Measurements from ENCODE around the gene RNASEL.
"Not testable (repeated sequence)": the region's sequence is repeated elsewhere in the genome, so short reads cannot be mapped to it uniquely, and the experiment has no call there.

RNASEL gene

GRCh38 chr1:182588500-182589396, at the start of gene RNASEL:
TSS of gene RNASEL (minus strand) at chr1:182589256. CDS start at chr1:182586806, 2,450 bp downstream.
- DNase-seq (ENCODE audit: insufficient read length, low spot score) (peak; percentile 59), FAIRE-seq (no peak)

- DNase-seq (ENCODE audit: insufficient read length, low spot score) (no peak), FAIRE-seq (no peak)
These were observed 48.7 kb upstream of the RNASEL start for GRCh38 chr1:182637769-182638168.

GRCh38 chr1:182635871-182636270, 46.8 kb upstream of the RNASEL start:
- FAIRE-seq (no peak), DNase-seq (ENCODE audit: insufficient read length, low spot score) (no peak)

- FAIRE-seq (no peak), DNase-seq (ENCODE audit: insufficient read length, low spot score) (no peak)
These were observed 45.4 kb upstream of the RNASEL start for GRCh38 chr1:182634306-182635072.

- no peak for FAIRE-seq
- DNase-seq (ENCODE audit: insufficient read length, low spot score) = no peak
These were observed 44.7 kb upstream of the RNASEL start for GRCh38 chr1:182633657-182634281.

GRCh38 chr1:182633031-182633430, 44.0 kb upstream of the RNASEL start:
- FAIRE-seq (no peak), DNase-seq (ENCODE audit: insufficient read length, low spot score) (no peak)

- not testable (repeated sequence) for DNase-seq (ENCODE audit: insufficient read length, low spot score); FAIRE-seq
These were observed 43.4 kb upstream of the RNASEL start for GRCh38 chr1:182632441-182632857.

GRCh38 chr1:182631954-182632353, 42.9 kb upstream of the RNASEL start:
- FAIRE-seq (no peak), DNase-seq (ENCODE audit: insufficient read length, low spot score) (no peak)

- DNase-seq (ENCODE audit: insufficient read length, low spot score) = no peak
- no peak for FAIRE-seq
These were observed 42.1 kb upstream of the RNASEL start for GRCh38 chr1:182631053-182631677.

- FAIRE-seq (no peak), DNase-seq (ENCODE audit: insufficient read length, low spot score) (no peak)
These were observed 41.5 kb upstream of the RNASEL start for GRCh38 chr1:182630586-182630985.

GRCh38 chr1:182629499-182630096, 40.5 kb upstream of the RNASEL start:
- DNase-seq (ENCODE audit: insufficient read length, low spot score) = no peak

GRCh38 chr1:182629080-182629479, 40.0 kb upstream of the RNASEL start:
- DNase-seq (ENCODE audit: insufficient read length, low spot score) (no peak), FAIRE-seq (no peak)

More at GRCh38 chr1:182629499-182630096, 40.5 kb upstream of the RNASEL start:
- no peak for FAIRE-seq

- DNase-seq (ENCODE audit: insufficient read length, low spot score) (no peak), FAIRE-seq (no peak)
These were observed 39.6 kb upstream of the RNASEL start for GRCh38 chr1:182628657-182629056.

GRCh38 chr1:182627622-182628021, 38.6 kb upstream of the RNASEL start:
- no peak for DNase-seq (ENCODE audit: insufficient read length, low spot score)
- FAIRE-seq = no peak

- FAIRE-seq = no peak
- DNase-seq (ENCODE audit: insufficient read length, low spot score) = no peak
These were observed 37.5 kb upstream of the RNASEL start for GRCh38 chr1:182626527-182626926.

- FAIRE-seq (no peak), DNase-seq (ENCODE audit: insufficient read length, low spot score) (no peak)
These were observed 36.9 kb upstream of the RNASEL start for GRCh38 chr1:182625719-182626504.

- no peak for FAIRE-seq
- DNase-seq (ENCODE audit: insufficient read length, low spot score) = no peak
These were observed 36.0 kb upstream of the RNASEL start for GRCh38 chr1:182625024-182625423.

GRCh38 chr1:182624577-182624976, 35.5 kb upstream of the RNASEL start:
- FAIRE-seq = no peak
- DNase-seq (ENCODE audit: insufficient read length, low spot score) = no peak

GRCh38 chr1:182622901-182623528, 34.0 kb upstream of the RNASEL start:
- no peak for FAIRE-seq
- no peak for DNase-seq (ENCODE audit: insufficient read length, low spot score)

Data from HTR-8/SVneo (cell line).